GM23248 (cell line): Measurements from ENCODE around the gene PPEF1.

Experiments
- EZH2 ChIP-seq: fragments of 200-600 bp; sonication (generic); IDR thresholded peaks from 2 replicates; pipeline ENCODE4 v1.6.1; 2018; ENCODE audit warnings: antibody characterized with exemption, mild to moderate bottlenecking; ENCODE audit not compliant: insufficient read depth, poor library complexity, severe bottlenecking
- EZH2phosphoT487 ChIP-seq: fragments of 200-600 bp; sonication (generic); IDR thresholded peaks from 2 replicates; pipeline ENCODE4 v1.6.1; 2018; ENCODE audit warnings: antibody characterized with exemption, moderate library complexity, mild to moderate bottlenecking, low read depth; ENCODE audit not compliant: insufficient read depth

GRCh38 chrX:18789916-18790315 is 82.5 kb downstream of the PPEF1 start:
- TF ChIP-seq EZH2 (no peak), EZH2phosphoT487 (no peak)
